GM11168 (cell line): ENCODE data around the gene SDK2.
"Not testable (repeated sequence)": the region's sequence is repeated elsewhere in the genome, so short reads cannot be mapped to it uniquely, and the experiment has no call there.

Experiments
- in situ Hi-C: fragments of 300-500 bp; cut with MboI; formaldehyde crosslinking; loops from one replicate; pipeline ENCODE4 v1.12.0; 2022; ENCODE audit warnings: low sequenced_read_pairs; ENCODE audit not compliant: unreplicated experiment

Gene SDK2

GRCh38 chr17:73494950-73495349, 149.3 kb downstream of the SDK2 start:
- in situ Hi-C loops = no loop called here

- in situ Hi-C loops = no loop called here
These were observed 150.0 kb downstream of the SDK2 start for GRCh38 chr17:73493956-73494926.

- in situ Hi-C loops = no loop called here
These were observed 151.1 kb downstream of the SDK2 start for GRCh38 chr17:73492821-73493814.

DNA sequence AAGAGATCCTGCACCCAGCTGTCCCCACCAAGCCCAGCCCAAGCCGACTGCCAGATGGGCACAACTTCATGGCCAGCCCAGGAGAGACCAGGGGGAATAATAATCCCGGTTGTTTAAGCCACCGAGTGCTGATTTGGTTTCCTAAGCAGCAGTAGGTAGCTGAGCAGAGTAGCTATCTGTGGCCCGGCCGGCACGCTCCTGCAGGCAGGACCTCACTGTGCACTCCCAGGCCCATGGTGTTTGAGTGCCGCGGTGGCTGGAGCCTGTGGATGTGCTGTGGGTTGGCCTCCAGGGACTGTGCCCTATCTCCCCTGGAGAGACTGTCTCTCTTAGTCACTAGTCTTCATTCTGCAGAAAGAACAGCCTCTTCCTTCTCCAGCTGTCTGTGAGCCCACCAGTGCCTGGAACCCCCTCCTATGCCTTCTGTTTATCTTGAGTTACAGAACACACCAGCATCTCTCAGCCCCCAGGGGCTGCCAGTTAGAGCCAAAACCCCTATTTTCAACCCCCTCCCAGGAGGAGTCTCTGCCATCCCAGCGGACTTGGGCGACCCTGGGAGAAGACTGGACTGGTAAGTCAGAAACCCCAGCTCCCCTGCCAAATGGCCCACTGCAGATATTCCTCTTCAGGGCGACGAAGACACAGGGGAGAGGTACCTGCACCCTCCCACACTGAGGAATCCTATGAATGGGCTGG, 152.0 kb downstream of the SDK2 start:
- in situ Hi-C loops = no loop called here

GRCh38 chr17:73491648-73492047, 152.6 kb downstream of the SDK2 start:
- in situ Hi-C loops = no loop called here

DNA sequence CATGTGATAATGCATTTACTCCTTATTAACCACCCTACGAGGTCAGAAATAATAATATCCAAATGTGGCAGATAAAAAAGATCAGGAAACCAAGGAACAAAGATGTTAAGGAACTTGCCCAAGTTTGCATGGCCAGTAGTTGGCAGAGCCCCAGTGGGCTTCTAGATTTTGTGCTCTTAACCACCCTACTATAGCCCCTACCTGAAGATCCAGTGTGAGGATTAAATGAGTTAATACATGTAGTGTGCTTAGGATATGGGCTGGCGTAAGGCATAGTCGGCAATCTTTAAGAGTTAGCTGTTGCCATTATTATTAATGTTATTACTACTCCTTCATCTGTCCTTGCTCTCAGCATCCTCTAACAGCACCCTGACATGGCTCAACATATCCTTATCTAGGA, 153.4 kb downstream of the SDK2 start:
- in situ Hi-C loops = no loop called here

DNA sequence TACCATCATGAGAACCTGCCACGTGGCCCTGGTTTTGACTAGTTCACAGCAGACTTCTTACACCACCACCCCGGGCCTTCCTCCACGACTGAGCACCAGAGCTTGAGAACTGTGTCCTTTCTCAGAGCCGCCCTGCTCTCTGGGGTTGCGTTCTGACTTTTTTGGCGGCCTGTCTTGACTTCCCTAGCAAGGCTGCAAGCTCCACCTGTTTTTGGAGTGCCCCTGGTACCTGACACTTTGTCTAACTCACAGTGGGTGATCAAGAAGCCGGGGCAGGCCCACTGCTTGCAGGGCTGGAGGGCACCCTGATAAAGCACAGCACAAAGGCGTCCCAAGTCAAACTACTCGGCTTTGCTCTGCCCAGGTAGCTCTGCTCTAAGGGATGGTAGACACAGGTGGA, 154.3 kb downstream of the SDK2 start:
- in situ Hi-C loops = no loop called here

DNA sequence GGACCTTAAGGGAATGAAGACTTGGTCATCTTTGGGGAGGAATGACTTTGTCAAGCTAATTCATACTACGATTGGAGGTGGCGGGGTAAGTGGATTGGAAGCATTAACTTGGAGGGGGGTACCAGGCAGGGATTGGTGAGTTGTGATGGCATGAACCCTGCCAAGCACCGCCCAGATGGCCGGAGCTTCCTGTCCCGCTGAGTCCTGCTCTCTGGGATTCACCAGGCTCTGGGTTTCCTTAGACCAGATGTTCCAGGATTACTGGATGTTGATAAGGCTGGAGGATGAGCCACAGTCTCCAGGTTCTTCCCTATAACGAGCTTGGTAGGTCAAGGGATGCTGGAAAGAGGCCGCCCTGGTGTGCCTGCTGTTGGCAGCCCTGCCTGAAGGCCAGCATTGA, 154.9 kb downstream of the SDK2 start:
- in situ Hi-C loops = no loop called here

DNA sequence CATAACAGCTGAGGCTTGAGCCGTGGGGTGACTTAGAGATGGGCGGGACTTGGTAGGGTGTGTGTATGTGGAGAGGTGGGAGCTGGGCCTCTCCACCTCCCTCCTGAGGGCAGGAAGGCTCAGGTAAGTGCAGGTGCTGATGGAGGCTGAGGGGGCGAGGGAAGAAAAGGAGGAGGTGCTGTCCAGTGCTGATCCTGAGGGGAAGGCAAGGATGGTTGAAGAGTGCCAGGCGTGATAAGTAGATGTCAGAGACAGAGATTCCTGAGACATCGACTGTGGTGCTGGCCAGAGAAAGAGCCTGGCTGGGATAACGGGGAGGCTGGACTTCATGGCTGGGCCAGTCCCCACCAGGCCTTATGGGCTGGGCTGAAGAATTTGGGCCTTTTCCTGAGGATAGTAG, 159.1 kb downstream of the SDK2 start:
- in situ Hi-C loops = no loop called here

- in situ Hi-C loops = no loop called here
These were observed 161.4 kb downstream of the SDK2 start for GRCh38 chr17:73482894-73483293.

DNA sequence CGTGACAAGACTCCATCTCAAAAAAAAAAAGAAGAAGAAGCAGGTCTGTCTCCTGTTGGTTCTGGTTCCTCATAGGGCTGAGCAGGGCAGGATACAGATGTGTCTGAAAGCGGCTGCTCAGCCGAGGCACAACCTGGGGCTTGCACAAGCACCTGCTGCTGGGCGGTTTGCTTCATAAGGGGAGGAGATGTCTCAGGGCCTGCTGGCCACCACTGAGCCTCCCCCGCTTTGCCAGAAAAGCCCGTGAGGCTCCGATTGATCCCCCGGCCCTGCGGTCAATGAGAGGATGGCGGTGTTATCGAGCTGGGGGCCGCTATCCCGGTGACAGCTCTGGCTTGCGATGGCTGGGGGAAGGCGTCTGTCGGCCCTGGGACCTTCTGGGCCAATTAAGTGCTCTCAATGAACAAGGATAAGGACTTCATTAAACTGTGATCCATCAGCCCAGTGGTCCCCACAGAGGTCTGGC, 162.0 kb downstream of the SDK2 start:
- in situ Hi-C loops = no loop called here

GRCh38 chr17:73481676-73482075, 162.6 kb downstream of the SDK2 start:
- in situ Hi-C loops = no loop called here

GRCh38 chr17:73480740-73481139, 163.5 kb downstream of the SDK2 start:
- in situ Hi-C loops = no loop called here

- in situ Hi-C loops = no loop called here
These were observed 165.3 kb downstream of the SDK2 start for GRCh38 chr17:73478768-73479424.

GRCh38 chr17:73478334-73478733, 165.9 kb downstream of the SDK2 start:
- in situ Hi-C loops = no loop called here

- in situ Hi-C loops = no loop called here
These were observed 167.3 kb downstream of the SDK2 start for GRCh38 chr17:73476890-73477350.

GRCh38 chr17:73474370-73474988, 169.8 kb downstream of the SDK2 start:
- in situ Hi-C loops = no loop called here

- in situ Hi-C loops = not testable (repeated sequence)
These were observed 171.5 kb downstream of the SDK2 start for GRCh38 chr17:73472715-73473114.

- in situ Hi-C loops = no loop called here
These were observed 172.3 kb downstream of the SDK2 start for GRCh38 chr17:73471924-73472323.
